Measurements from ENCODE around the gene HCN4.

DNA sequence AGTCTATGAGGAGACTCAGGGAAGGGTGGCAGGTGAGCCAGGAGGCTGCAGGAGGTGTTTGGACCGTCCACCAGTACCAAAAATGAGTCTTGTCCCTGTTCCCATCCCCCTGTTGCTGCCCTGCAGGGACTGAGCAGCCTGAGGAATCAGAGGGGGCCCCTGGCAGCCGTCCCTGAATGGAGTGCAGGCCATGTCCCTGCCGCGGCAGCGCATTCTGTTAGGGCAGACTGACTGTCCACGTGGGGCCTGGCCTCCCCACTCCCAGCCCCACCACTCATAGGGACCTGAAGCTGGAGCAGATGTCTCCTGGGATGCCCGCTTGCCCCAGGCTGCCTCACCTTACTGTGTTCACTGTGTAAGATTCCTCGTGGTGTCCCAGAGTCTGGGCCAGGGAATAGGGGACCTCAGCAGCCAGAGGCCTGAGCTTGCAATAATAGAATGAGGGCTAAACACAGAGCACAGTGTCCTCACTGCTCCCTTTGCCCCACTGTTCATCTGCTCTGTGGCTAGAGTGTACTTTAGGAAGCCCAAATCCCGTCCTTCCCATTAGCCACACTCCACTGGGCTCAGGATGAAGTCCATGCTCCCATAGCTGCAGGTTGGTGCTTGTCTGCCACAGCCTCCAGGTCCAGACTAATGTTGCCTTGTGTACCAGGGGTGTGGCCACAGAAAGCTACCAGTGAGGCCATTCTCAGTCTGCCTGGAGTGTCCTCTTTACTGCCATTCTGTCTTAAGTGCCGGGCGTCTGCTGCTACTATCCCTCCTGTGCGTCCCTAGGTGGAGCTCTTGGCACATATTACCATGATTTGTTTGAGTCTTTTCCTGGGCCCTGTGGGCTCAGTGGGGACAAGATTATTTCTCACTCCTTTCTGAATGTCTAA, 63.2 kb downstream of the HCN4 start:
- TF ChIP-seq YY1 (IDR thresholded peaks at IDR 0.05; ENCODE audit: low read depth, low read length) (no peak), EZH2 (IDR thresholded peaks at IDR 0.05; ENCODE audit: low read depth, low read length, severe bottlenecking) (no peak), BACH1 (IDR thresholded peaks at IDR 0.05; ENCODE audit: low read length) (no peak)
